Esophagus muscularis mucosa (tissue), 4 donors: Measurements from ENCODE around the gene MYMX. TPM values are rescaled to one million over a fixed set of nuclear protein-coding genes. Genes with fewer than 3 reads are reported as not detected.

Experiments
- DNase-seq: peaks from one replicate; pipeline ENCODE4 v3.0.0-alpha.2; 2017; ENCODE audit errors: extremely low spot score
- H3K27ac ChIP-seq, 4 donors: fragments of 200-600 bp; sonication (generic); replicated peaks in 1 of 4; 1 replicate in 3 of 4; 2 replicates in 1 of 4; pipeline ENCODE4 v1.5.1; 2016 to 2019; ENCODE audit warnings: mild to moderate bottlenecking in 1 of 4
- H3K27me3 ChIP-seq, 4 donors: fragments of 200-600 bp; sonication (generic); one replicate each; pipeline versions ENCODE4 v1.5.1 to v1.6.0; 2016 to 2019
- H3K36me3 ChIP-seq, 4 donors: fragments of 200-600 bp; sonication (generic); one replicate each; pipeline ENCODE4 v1.5.1; 2016 to 2019
- H3K4me1 ChIP-seq, 4 donors: fragments of 200-600 bp; sonication (generic); one replicate each; pipeline ENCODE4 v1.5.1; 2016 to 2019
- H3K4me3 ChIP-seq, 4 donors: fragments of 200-600 bp; sonication (generic); 1 replicate in 2 of 4; 2 replicates in 2 of 4; pipeline ENCODE4 v1.5.1; 2016 to 2019; ENCODE audit warnings: mild to moderate bottlenecking in 4 of 4, moderate library complexity in 1 of 4
- H3K9me3 ChIP-seq, 4 donors: fragments of 200-600 bp; sonication (generic); 1 replicate in 3 of 4; 2 replicates in 1 of 4; pipeline ENCODE4 v1.5.1; 2016 to 2019
- EP300 ChIP-seq: sonication (generic); formaldehyde crosslinking; IDR thresholded peaks from one replicate; pipeline ENCODE4 v1.6.1; 2017; ENCODE audit warnings: antibody characterized with exemption
- POLR2A ChIP-seq: fragments of 450-650 bp; IDR thresholded peaks from one replicate; pipeline ENCODE4 v1.6.1; 2017; ENCODE audit warnings: antibody characterized with exemption, moderate library complexity, mild to moderate bottlenecking, low read depth
- POLR2AphosphoS5 ChIP-seq, 2 donors: sonication (generic); formaldehyde crosslinking; IDR thresholded peaks; one replicate each; pipeline ENCODE4 v1.6.1; 2017; ENCODE audit warnings: antibody characterized with exemption in 2 of 2
- WGBS: methylation state at CpG from one replicate; pipeline ENCODE4 v1.1.5; 2018; 5-methylcytosine and 5-hydroxymethylcytosine counted together
- intact Hi-C: fragments of 100-400 bp; cut with DNase I; formaldehyde crosslinking; loops from one replicate; pipeline ENCODE4 v1.15.1; 2023
- small RNA-seq, 3 donors: library from RNA; depleted of rRNA; stranded (forward); fragments of <200 nt; gene quantifications; one replicate each; pipeline ENCODE3, GENCODE V24; 2016
- total RNA-seq, 4 donors: library from RNA; depleted of rRNA; stranded (reverse); fragments of >200 nt; gene quantifications; one replicate each; pipeline versions ENCODE4 v1.1.0 to v1.2.1, GENCODE V29; 2016
- TF ChIP-seq, protein P1 (sequence below), 3 experiments: fragments of 200-600 bp in 2 of 3; fragments of 450-650 bp in 1 of 3; sonication (generic) in 2 of 3; IDR thresholded peaks; one replicate each; pipeline ENCODE4 v1.5.1; 2017 to 2019; ENCODE audit warnings: antibody characterized with exemption in 3 of 3, mild to moderate bottlenecking in 2 of 3, moderate library complexity in 1 of 3

The MYMX gene
- total RNA-seq, 4 donors from 2014 or later: not detected

DNA sequence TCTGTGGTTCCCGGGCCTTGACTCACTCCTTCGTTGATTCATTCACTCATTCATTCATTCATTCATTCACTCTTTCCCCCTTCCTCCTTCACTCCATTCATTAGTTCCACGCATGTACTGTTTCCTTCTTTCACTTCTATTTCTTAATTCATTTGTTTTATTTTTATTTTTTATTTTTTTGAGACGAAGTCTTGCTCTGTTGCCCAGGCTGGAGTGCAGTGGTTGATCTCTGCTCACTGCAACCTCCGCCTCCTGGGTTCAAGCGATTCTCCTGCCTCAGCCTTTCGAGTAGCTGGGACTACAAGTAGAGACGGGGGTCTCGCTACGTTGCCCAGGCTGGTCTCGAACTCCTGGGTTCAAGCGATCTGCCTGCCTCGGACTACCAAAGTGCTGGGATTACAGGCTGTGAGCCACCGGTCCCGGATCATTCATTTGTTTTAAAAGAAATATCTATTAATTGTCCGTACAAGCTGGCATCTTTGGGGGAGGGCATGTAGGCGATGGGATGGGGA lies 49.1 kb downstream of the MYMX start:
- DNase-seq: no peak
- Histone ChIP-seq H3K36me3 (peaks cover 0 to 6% (median 0%) of the 10 kb centered on the region in 4 donors), H3K9me3 (no peaks in the 10 kb centered on the region), H3K4me3 (peak overlapping the region; percentile 75 to 86 (median 80)), H3K27me3 (peaks cover 4 to 29% (median 15%) of the 10 kb centered on the region in 4 donors), H3K27ac (peak overlapping the region; percentile 85 to 90 (median 86)), H3K4me1 (peaks cover 26 to 52% (median 40%) of the 10 kb centered on the region in 4 donors)
- 65% methylated on average over 17 of the region's 17 CpGs for WGBS
- no peak for TF ChIP-seq POLR2AphosphoS5 (IDR thresholded peaks at IDR 0.05)
- TF ChIP-seq EP300: no peak
- TF ChIP-seq POLR2A: no peak
- TF ChIP-seq, protein P1, sequence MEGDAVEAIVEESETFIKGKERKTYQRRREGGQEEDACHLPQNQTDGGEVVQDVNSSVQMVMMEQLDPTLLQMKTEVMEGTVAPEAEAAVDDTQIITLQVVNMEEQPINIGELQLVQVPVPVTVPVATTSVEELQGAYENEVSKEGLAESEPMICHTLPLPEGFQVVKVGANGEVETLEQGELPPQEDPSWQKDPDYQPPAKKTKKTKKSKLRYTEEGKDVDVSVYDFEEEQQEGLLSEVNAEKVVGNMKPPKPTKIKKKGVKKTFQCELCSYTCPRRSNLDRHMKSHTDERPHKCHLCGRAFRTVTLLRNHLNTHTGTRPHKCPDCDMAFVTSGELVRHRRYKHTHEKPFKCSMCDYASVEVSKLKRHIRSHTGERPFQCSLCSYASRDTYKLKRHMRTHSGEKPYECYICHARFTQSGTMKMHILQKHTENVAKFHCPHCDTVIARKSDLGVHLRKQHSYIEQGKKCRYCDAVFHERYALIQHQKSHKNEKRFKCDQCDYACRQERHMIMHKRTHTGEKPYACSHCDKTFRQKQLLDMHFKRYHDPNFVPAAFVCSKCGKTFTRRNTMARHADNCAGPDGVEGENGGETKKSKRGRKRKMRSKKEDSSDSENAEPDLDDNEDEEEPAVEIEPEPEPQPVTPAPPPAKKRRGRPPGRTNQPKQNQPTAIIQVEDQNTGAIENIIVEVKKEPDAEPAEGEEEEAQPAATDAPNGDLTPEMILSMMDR (IDR thresholded peaks at IDR 0.05): no peak
- intact Hi-C loops: no loop called here

DNA sequence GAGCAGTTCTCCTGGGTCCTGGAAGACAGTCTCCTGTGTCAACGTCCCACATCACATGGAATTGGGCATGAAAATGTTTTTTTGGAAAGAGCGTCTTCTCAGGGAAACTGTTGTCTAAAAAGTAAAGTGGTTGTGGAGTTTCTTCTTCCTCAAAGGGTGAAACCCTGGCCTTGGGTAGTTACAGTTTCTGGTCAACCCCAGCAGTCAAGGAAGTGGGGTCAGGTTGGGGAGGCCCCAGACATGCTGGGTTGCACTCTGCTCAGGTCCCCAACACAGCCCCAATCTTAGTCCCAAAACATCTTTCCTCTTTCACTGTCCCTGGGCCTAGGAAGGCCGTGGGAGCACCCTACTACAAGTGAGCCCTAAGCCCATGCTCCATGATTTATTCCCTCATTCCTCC lies 49.6 kb downstream of the MYMX start:
- Histone ChIP-seq H3K36me3 (peaks cover 0 to 5% (median 0%) of the 10 kb centered on the region in 4 donors), H3K4me1 (peaks cover 26 to 58% (median 46%) of the 10 kb centered on the region in 4 donors), H3K9me3 (no peaks in the 10 kb centered on the region), H3K4me3 (no peak overlapping the region), H3K27ac (no peak overlapping the region), H3K27me3 (peaks cover 4 to 35% (median 19%) of the 10 kb centered on the region in 4 donors)
- intact Hi-C loops: no loop called here
- 85% methylated on average over 3 of the region's 3 CpGs for WGBS
- no peak for TF ChIP-seq POLR2AphosphoS5 (IDR thresholded peaks at IDR 0.05)
- DNase-seq: no peak

- Histone ChIP-seq H3K4me1 (peaks cover 26 to 51% (median 43%) of the 10 kb centered on the region in 4 donors), H3K27ac (no peak overlapping the region), H3K9me3 (no peaks in the 10 kb centered on the region), H3K36me3 (no peaks in the 10 kb centered on the region), H3K4me3 (no peak overlapping the region), H3K27me3 (peaks cover 4 to 44% (median 26%) of the 10 kb centered on the region in 4 donors)
- intact Hi-C loops: no loop called here
- no peak for TF ChIP-seq POLR2AphosphoS5 (IDR thresholded peaks at IDR 0.05)
- TF ChIP-seq, protein P1 (IDR thresholded peaks at IDR 0.05): no peak
- no peak for TF ChIP-seq POLR2A
- TF ChIP-seq EP300: no peak
- 68% methylated on average over 10 of the region's 10 CpGs for WGBS
- no peak for DNase-seq
Observed at GRCh38 chr6:44267252-44267651, 50.5 kb downstream of the MYMX start.

Small RNA genes within 50 kb of the gene (small RNA-seq; reads per million reads assigned to genes)
- gene RN7SL811P: 0 reads per million in 3 donors

Other genes with a start within 250 kb of the MYMX start
- 10 to 100 TPM; 30.3 to 44.2 (median 41.1) TPM for gene MRPL14, start 89.5 kb upstream of the MYMX start, total RNA-seq
- gene TMEM63B, start 89.4 kb upstream of the MYMX start, total RNA-seq: 10 to 100 TPM; 18.2 to 31.1 (median 23.3) TPM
- gene CAPN11, start 58.1 kb upstream of the MYMX start, total RNA-seq: under 1 TPM in 3 of 4 donors, not detected in 1; 0.39 to 0.83 (median 0.50) TPM
- gene SLC29A1, start 6.7 kb downstream of the MYMX start, total RNA-seq: 100 to 1,000 TPM in 3 of 4 donors, 10 to 100 TPM in 1; 68.9 to 159 (median 138) TPM
- gene HSP90AB1, start 30.2 kb downstream of the MYMX start, total RNA-seq: 100 to 1,000 TPM; 356 to 729 (median 499) TPM
- 10 to 100 TPM; 22.8 to 37.9 (median 32.6) TPM for gene SLC35B2, start 40.6 kb downstream of the MYMX start, total RNA-seq
- 10 to 100 TPM in 1 of 4 donors, 1 to 10 TPM in 3; 7.0 to 10.4 (median 8.5) TPM for gene NFKBIE, start 48.6 kb downstream of the MYMX start, total RNA-seq
- gene TMEM151B, start 53.5 kb downstream of the MYMX start, total RNA-seq: under 1 TPM; 0.39 to 0.98 (median 0.46) TPM
- 10 to 100 TPM in 1 of 4 donors, 1 to 10 TPM in 3; 6.6 to 10.2 (median 7.8) TPM for gene AARS2, start 96.4 kb downstream of the MYMX start, total RNA-seq
- not detected for gene SPATS1, start 125.7 kb downstream of the MYMX start, total RNA-seq
- gene CDC5L, start 170.8 kb downstream of the MYMX start, total RNA-seq: 10 to 100 TPM; 18.4 to 25.4 (median 21.9) TPM